ENCODE data around the gene TTLL1.

TTLL1 gene

DNA sequence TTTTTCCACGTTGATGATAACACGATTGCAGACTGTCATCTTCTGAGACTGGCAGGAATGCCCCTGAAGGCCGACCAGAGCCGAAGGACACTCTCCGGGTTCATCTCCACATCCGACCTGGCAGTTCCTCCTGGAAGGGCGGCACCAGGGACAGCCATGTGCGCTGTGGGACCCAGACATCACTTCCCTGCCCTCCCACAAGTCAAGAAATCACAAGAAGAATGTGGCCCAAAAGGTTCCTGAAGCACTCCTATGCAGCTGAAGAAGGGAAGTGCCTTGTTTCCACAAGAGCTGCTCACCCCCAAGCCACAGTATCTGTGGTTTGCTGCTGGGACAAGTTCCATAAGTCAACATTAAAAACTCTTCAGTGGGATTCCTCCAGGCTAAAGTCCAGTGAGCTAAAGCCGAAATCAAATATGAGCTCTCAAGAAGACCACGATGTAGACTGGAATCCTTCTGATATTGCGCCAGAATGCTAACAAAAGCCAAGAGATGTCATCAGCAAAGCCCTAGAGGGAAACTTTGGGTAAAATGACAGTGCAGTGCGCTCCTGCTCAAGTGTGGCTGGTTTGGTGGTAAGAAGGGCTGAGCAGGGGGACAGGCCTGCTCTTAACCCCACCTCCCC lies 95.4 kb downstream of the TTLL1 start:
- DNase-seq (ENCODE audit: low spot score) = no peak

DNA sequence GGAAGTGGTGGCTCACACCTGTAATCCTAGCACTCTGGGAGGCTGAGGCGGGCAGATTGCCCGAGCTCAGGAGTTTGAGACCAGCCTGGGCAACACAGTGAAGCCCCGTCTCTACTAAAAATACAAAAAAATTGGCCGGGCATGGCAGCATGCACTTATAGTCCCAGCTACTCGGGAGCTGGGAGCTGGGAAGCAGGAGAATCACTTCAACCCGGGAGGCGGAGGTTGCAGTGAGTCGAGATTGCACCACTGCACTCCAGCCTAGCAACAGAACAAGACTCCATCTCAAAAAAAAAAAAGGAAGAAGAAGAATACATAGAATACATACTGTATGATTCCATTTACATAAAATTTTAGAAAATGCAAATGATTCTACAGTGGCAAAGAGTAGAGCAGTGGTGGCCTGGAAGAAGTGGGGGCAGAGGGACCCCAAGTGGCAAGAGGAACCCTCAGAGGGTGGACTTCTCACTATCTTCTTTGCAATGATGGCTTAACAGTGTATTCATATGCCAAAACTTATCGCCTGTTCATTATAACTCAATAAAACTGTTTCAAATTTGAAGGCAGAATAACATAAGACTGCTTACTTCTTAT lies 96.2 kb downstream of the TTLL1 start:
- DNase-seq (ENCODE audit: low spot score) = no peak

DNA sequence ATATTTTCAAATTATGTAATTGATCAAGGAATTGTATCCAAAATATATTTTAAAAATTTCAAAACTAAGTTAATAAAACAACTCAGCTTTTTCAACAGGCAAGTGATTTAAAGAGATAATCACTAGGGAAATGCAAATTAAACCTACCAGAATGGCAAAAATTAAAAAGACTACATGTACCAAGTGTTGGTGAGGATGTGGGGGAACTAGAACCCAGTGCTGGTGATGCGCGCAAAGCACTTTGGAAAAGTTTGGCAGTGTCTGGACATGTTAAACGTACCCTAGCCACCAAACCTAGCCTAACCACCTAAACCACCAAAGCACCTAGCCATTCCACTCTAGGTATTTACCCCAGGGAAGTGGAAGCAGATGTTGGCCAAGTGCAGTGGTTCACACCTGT lies 97.1 kb downstream of the TTLL1 start:
- DNase-seq (ENCODE audit: low spot score) = no peak

DNA sequence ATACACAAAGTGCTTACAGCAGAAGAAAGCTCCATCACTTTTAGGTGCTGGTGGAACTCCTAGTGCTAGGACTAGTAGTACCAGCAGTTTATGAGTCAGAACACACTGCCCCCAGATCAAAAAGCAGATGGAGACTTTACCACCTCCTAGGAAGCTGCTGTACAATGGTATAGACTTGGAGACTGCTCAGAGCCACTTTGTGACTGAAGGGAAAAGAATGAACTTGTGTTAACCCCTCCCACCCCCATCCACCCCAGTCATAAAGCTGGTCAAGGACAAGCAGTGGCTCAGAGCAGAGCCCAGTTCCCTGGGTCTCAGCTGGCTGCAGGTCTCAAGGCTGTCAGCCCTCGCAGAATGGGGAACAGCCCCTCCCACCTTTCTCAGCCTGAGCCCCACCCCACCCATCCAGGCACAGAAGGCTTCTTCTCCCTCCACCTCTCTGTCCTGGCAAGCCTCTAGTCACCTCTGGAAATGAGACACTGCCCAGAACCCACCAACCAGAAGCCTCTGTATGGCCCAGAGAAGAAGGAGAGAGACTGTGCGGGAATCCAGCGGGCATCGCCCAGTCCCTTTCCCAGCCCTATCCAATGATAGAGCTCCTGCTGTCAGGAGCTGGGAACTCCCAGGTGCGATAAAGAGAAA lies 98.1 kb downstream of the TTLL1 start:
- peak; percentile 56 for DNase-seq (ENCODE audit: low spot score)

DNA sequence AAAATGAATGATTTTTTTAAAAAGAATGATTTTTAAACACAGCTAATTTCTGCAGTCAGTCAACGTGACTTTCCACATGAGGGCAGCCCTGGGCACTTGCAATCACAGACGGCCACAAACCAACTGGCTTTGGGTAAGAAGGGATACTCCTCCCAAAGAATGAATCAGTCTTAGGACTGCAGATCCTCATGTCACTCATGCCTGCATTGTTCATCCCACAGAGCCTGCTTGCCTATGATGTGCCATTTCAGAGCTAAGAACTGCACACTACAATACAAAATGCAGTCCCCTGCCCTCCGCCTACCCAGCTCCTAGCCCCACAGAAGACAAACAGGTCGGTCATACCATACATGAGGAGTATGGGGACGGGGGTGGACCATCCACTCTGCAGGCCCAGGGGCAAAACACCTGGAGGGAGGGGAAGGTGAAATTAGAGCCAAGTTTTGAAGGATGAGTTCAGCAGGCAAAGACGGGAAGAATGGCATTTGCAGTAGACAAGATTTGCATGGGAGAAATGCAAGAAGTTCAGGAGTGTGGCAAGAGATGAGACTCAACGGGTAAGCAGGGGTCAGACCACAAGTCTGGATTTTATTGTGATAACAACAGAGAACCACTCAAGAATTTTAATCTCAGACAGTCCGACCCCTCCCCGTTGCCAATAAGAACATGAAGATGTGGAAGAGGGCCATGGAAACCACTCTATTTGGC lies 98.9 kb downstream of the TTLL1 start:
- peak; percentile 53 for DNase-seq (ENCODE audit: low spot score)

Measured in SW480 (cell line).